ENCODE measurements around the gene HOXB5.

HOXB5 gene

GRCh38 chr17:48593126-48593829 lies at the start of gene HOXB5:
Gene HOXB5 (minus strand): TSS chr17:48593779. CDS start chr17:48593682, 97 bp downstream.
- no peak for DNase-seq

DNA sequence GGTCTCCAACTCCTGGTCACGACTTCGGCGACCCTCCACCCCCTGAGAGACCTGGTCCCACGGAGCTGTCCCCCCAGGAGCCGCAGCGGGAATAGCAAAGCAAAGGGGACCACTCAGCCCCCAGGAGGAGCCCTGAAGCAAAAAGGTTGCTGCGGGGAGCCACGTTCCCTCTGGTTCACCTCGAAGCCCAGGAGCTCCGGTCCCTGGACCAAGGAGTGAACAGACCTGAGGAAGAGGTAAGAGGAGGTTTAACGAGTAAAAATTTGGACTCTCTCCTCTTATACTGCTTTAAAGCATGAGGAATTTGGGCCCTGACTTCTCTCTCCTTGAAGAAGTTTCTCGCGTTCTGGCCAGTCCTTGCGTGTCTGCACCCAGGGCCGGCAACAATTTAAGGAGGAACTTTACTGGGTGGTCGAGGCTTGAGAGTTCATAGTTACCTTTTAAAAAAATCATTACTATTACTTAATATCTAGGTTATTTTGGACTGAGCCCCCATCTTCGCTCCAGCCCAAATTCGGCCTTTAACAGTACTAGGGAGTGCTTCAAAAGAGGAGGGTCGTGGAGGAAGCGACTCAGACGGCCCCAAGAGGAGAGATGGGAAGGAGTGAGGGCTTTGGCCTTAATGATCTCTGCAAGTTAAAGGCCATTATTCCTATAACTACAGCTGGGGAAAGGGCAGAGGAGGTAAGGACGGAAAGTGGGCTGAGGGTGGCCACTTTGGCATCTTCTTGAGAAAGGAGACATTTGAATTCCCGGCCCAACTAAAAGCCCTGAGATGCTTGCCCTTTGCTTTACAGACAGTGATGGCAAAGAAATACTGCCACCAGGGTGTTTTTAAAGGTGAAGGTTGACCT lies 49.5 kb upstream of the HOXB5 start:
- no peak for DNase-seq

- DNase-seq, result no peak
Observed at GRCh38 chr17:48642059-48642842, 48.7 kb upstream of the HOXB5 start.

- no peak for DNase-seq
Observed at GRCh38 chr17:48641541-48642058, 48.0 kb upstream of the HOXB5 start.

- no peak for DNase-seq
Observed at GRCh38 chr17:48640858-48641180, 47.2 kb upstream of the HOXB5 start.

DNA sequence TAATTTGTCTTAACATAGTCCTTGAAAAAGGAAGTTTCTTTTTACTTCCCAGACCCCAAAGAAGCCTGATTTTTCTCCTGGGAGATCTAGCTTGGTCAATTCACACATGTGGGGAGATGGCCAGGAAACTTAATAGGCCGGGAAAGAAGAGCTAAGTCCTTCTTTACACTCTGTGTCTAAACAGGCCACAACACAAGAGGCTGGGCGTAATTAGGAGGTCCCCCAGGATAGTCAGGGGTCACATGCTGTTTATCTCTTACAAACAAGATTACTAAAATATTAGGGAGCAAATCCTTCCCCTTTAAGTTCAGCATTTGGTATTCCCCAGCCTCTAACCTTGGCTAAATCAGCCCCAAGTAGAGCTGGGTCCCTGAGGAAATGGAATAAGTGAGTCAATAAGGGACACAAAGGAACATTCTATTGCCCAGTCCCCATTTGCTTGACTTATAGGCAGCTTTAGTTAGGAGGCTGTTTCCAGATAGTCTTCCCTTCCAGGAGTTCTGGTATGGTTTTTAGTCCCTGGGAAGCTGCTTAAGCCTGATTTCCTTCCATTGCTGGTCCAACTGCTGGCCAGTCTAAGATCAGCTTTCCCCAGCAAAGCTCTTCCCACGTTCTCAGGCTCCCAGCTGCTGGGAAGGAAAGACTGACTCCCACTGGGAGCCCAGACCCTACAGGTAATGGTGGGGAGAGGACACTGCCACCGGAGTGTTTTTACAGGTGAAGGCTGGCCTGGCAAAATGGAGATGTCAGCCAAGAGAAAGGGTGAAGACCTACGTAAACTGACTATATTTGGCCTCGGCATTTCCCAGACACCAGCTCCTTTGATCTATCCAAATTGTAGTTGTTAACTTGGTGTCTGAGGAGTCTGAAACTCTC lies 46.6 kb upstream of the HOXB5 start:
- DNase-seq, result no peak

DNA sequence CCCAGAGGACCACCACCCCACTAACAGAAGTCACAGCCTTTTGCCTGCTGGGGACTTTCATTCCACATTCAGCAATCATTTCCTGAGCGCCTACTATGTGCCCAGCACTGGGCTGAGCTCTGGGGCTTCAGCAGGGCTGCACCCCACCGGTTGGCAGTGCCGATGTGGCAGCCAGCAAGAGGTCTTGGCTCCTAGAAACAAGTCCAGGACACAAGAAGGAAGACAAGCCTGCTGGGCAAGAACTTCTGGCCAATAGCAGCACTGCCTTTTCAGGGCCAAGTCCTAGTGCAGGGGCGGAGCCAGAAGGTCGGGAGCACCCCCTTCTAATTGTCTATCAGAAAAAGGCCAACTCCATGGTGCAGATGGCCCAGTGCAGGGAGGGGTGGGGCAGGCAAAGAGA lies 45.6 kb upstream of the HOXB5 start:
- DNase-seq, result no peak

DNA sequence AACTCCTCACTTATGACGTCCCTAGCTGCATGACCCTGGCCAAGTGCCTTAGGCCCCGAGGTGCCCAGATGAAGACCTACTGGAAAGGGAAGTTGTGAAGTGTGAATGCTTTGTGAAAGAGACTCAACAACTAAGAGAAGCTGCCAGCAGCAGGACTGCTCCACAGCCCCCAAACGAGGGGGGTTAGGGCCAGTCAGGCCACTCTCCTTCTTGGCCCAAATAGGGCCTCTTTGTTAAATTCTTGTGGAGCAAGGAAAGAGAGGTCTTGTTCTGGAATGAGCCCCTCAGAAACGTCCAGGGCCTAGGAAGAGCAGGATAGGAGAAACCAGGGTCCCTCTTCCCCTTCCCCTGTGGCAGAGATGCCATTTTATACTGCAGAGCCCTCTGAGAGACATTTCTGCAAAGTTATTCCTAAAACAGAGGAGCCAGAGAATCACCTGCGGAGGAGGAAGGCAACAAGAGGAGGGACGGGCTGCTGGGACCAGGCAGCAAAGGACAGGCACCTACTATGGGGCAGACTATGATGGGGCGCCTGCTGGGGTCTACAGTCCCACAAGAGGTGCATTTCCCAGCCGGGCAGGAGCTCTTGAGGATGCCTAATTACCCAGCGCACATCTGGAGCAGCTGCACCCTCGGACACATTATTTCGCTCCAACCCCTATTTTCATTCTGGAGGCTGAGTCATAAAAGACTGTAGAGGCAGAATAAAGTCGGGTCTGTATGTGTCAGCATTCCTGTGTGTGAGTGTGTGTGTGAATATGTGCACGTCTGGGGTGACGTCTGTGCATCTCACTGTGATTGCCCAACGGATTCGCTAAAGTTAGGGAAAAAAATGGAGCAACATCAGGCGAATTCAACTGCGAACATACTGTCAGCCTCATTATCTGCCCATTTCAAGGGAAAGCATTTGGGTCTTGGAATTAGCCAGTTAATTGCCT lies 44.0 kb upstream of the HOXB5 start:
- no peak for DNase-seq

DNA sequence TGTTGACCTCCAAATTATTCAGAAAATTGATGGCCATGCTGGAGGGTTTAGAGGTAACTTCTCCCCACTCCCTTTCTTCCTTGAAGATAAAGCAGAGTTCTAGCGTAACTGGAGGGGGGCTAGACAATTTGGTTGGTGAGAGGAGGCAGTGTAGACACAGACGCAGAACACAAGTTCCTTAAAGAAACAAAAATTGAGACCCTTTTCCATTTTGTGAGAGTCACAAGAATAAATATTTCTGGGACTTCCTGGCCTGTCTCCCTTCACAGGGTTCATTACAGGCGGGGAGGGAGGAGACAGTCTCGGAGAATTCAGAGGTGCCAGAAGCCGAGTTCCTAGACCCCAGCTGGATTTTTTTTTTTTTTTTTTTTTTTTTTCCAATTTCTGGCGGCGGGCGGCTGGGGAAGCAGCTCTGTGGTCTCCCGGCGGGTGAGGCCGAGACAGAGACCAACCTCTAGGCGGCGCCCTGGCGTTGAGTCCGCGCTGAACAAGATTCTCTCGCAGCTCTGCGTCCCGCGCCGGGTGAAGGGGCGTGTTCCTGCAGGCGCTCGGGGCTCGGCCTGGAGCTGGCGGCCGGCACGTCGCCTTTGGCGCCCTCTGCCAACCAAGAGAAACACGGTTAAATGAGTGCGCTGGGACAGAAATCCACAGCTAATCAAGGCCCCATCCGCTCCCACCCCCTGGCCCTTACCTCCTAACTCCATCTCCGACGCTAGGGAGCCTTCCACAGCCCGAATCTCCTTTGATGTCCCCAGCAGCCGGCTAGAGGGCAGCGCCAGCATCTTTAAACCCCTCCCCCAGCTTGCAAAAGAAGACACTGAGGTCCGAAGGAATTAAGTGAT lies 42.8 kb upstream of the HOXB5 start:
- peak; percentile 89 for DNase-seq

DNA sequence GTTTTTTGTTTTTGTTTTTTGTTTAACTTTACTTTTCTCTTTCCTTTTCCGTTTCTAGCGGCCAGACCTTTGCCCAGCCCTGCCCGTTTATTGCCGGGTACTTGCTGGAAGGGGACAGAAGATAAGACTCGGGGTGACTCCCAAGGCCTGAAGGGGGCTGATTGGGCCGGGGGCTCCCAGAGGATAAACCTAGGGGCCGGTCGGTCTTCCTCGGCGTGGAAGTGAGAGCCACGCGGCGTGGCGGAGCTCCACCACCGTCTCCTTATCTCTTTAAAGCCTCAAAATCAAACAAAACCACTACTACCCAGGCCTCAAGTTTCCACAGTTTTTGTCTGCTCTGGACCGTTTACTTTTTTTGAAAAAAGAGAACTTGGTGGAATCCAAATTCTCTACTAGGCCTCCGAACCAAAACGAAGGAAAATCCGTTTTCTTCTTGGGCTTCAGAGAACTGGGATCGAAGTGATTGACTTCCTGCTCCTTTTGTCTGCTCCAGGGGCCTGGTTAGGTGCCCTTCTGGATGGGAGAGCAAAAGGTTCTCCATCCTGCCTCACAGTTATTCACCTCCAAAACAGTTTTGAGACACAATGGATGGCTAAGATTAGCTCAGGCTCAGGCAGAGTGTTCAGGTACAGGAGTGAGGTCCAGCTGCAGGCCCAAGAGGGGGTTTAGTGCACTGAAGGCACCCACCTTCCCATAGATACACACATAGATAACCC lies 41.1 kb upstream of the HOXB5 start:
- no peak for DNase-seq

GRCh38 chr17:48633266-48633677 lies 39.7 kb upstream of the HOXB5 start:
- DNase-seq, result no peak

DNA sequence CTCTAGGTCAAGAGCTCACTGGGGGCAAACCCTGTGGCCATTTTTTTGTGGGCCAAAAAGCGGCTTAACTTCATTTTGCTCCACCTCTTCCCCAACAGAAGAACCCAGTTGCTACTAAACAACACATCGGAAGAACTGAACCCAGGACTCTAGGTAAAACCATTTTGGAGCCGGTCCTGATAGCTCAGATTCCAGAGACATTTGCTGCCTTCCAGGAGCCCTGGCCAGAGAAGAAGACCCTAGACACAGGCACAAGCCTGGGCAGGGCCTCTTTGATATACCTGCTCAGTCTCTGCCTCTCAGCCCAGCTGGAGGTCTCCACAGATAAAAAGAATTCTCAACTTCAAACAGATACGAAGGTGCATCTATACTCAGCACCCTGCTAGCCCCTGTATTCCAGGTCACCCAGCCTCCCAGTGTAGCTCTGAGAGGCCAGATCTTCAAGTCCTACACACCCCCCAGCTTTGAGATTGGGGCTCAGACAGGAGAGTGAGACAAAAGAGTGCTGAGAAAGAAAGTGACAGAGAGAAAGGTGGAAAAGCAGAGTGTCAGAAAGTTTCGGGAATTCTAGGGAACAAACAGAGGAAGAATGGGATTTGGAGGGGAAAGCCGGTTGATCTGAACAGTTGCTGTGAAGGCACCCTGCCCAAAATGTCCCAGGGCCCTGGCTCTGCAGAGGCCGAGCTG lies 39.1 kb upstream of the HOXB5 start:
- DNase-seq, result no peak

DNA sequence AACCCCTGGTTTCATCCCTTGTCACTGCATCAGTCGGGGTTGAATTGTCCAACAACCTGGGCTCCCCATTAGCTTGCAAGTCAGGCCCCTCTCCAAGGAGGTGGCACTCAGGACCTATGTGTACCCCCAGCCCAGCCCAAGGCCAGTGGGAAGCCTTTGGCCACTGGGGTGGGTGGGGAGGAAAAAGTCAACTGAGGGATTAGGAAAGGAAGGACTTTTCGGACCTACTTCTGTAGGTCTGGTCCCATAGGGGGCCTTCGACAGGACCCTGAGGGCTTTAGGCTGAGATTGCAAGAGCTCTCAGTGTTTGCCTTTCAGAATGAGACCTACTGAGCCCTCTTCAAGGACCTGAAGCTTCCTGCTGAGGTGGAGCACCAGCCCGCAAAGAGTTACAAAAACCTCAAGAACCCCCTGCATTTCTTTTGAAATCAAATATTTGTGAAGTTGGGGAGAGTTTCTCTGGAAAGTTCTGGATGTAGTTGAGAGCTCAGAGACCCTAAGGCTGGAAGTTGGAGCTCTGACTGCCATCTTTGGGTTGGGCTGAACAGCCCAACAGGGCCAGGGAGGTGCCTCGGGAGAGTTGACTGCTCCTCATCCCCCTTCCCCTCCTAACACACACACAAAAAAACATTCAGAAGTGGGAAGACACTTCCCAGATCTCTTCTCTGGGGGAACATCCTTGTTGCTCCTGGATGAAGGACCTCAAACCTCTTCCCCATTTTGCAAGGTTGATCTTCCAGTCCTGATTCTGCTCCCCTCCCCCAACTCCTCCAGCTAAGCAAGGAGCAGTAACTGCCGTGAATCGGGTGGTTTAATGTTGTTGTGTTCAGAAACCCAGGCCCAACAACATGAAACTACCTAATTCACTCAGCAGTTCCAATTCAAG lies 38.4 kb upstream of the HOXB5 start:
- DNase-seq, result no peak

GRCh38 chr17:48630925-48631692 lies 37.5 kb upstream of the HOXB5 start:
- DNase-seq, result no peak

GRCh38 chr17:48630009-48630924 lies 36.7 kb upstream of the HOXB5 start:
- DNase-seq, result no peak

GRCh38 chr17:48629411-48629759 lies 35.8 kb upstream of the HOXB5 start:
- no peak for DNase-seq
